ENCODE results near the gene COL4A5.

DNA sequence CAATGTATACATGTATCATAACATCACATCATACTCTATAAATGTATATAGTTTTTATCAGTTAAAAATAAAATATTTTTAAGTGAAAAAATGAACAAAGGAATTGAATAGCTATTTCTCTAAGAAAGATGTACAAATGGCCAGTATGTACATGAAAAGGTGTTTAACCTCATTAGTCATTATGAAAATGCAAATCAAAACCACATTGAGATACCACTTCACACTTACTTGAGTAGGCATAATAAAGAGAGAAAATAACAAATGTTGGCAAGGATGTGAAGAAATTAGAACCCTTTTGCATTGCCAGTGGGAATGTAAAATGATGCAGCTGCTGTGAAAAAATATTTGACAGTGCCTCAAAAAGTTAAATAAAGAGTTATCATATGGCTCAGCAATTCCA, 201.2 kb downstream of the COL4A5 start:
- TF ChIP-seq, protein P1, sequence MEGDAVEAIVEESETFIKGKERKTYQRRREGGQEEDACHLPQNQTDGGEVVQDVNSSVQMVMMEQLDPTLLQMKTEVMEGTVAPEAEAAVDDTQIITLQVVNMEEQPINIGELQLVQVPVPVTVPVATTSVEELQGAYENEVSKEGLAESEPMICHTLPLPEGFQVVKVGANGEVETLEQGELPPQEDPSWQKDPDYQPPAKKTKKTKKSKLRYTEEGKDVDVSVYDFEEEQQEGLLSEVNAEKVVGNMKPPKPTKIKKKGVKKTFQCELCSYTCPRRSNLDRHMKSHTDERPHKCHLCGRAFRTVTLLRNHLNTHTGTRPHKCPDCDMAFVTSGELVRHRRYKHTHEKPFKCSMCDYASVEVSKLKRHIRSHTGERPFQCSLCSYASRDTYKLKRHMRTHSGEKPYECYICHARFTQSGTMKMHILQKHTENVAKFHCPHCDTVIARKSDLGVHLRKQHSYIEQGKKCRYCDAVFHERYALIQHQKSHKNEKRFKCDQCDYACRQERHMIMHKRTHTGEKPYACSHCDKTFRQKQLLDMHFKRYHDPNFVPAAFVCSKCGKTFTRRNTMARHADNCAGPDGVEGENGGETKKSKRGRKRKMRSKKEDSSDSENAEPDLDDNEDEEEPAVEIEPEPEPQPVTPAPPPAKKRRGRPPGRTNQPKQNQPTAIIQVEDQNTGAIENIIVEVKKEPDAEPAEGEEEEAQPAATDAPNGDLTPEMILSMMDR (IDR thresholded peaks at IDR 0.05; ENCODE audit: extremely low read depth in 1 of 2, insufficient read depth in 1 of 2, low read depth in 1 of 2, low read length in 2 of 2), result no peak
- TF ChIP-seq POLR2A (IDR thresholded peaks at IDR 0.05; ENCODE audit: low read depth, low read length), result no peak
- no peak for TF ChIP-seq POLR2AphosphoS5 (IDR thresholded peaks at IDR 0.05; ENCODE audit: insufficient read depth, low read depth, low read length)
